22Rv1 (cell line): Measurements from ENCODE around the gene TUBA1A.

Experiments used
- H3K27ac ChIP-seq: fragments of 450-650 bp; 2 replicates; pipeline ENCODE4 v1.5.1; 2017
- ZFX ChIP-seq: fragments of 450-650 bp; IDR thresholded peaks from 2 replicates; pipeline ENCODE4 v1.6.1; 2017; ENCODE audit warnings: antibody characterized with exemption, borderline replicate concordance
- TF ChIP-seq, protein P1 (sequence below): fragments of 450-650 bp; IDR thresholded peaks from 2 replicates; pipeline ENCODE4 v1.5.1; 2017; ENCODE audit warnings: mild to moderate bottlenecking

Gene TUBA1A

DNA sequence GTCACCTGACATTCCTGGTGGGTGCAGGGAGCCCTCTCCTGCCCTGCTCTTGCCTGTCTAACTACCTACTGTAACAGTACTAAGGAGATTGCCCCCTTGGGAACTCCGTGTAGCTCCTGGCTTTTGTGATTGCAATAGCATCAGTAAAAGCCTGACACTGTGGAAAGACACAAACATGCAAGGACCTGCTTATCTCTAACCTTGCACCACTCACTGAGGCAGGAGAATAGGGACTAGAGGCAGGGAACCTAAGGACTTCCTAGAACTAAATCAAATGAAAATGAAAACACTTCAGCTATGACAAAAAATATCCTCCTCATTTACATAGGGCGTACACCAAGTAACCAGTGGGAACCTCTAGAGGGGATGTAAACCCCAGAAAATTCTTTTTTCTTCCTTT is 28.5 kb downstream of the TUBA1A start:
- TF ChIP-seq, protein P1, sequence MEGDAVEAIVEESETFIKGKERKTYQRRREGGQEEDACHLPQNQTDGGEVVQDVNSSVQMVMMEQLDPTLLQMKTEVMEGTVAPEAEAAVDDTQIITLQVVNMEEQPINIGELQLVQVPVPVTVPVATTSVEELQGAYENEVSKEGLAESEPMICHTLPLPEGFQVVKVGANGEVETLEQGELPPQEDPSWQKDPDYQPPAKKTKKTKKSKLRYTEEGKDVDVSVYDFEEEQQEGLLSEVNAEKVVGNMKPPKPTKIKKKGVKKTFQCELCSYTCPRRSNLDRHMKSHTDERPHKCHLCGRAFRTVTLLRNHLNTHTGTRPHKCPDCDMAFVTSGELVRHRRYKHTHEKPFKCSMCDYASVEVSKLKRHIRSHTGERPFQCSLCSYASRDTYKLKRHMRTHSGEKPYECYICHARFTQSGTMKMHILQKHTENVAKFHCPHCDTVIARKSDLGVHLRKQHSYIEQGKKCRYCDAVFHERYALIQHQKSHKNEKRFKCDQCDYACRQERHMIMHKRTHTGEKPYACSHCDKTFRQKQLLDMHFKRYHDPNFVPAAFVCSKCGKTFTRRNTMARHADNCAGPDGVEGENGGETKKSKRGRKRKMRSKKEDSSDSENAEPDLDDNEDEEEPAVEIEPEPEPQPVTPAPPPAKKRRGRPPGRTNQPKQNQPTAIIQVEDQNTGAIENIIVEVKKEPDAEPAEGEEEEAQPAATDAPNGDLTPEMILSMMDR = no peak
- no peak for TF ChIP-seq ZFX
- H3K27ac ChIP-seq = no peak overlapping the region

GRCh38 chr12:49154221-49154620 is 34.7 kb downstream of the TUBA1A start:
- no peak for TF ChIP-seq ZFX
- TF ChIP-seq, protein P1 = no peak
- H3K27ac ChIP-seq = no peak overlapping the region

DNA sequence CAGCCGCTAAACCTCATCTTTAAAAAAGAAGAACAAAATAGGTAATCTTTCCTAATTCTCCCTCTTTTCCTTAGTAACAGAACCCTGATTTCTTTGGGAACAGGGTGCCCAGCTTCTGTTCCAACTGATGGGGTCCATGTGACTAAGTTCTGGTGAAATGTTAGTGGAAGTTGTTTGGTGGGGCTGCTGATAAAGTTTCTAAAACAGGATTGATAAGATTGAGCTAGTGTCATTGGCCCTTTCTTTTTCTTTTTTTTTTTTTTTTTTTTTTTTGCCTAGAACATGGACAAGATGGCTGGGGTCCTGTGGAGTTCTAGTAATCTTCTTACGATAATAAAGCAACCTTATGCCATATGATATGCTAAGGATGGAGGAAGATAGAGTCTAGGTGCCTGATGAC is 41.5 kb downstream of the TUBA1A start:
- TF ChIP-seq, protein P1 = no peak
- TF ChIP-seq ZFX = no peak
- no peak overlapping the region for H3K27ac ChIP-seq

- no peak for TF ChIP-seq ZFX
- TF ChIP-seq, protein P1 = no peak
- no peak overlapping the region for H3K27ac ChIP-seq
Observed at GRCh38 chr12:49146406-49146805, 42.5 kb downstream of the TUBA1A start.

DNA sequence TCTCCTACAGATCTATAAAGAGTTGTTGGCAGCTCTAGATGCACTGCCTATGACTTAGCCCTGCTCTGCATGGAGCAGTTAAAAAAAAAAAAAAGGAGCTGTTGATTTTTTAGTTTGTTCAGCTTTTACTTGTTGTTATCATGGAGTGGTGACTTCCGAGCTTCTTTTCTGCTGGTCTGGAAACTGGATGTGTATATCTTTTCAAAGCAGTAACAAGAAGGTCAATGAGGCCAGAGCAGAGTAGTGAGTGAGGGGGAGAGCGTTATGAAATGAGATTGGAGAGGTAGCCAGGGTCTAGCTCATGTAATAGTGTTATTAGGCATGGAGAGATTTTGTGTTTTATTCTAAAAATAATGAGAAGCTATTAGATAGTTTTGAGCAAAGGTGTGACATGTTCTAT is 44.5 kb downstream of the TUBA1A start:
- TF ChIP-seq, protein P1 = no peak
- no peak for TF ChIP-seq ZFX
- H3K27ac ChIP-seq = no peak overlapping the region

DNA sequence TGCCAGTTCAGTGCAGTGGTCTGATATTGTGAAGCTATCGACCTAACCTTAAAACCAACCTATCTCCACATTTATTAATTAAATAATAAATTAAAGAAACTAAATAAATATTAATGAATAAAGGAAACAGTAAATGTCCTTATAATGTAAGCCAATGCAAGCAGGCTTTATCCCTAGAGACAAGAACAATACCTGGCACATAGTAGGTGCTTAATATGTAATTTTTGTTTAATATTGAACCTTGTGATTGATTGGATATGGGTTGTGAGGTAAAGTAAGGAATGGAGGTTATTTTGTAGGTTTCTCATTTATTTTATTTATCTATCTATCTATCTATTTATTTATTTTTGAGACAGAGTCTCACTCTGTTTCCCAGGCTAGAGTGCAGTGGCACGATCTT is 49.9 kb downstream of the TUBA1A start:
- TF ChIP-seq, protein P1 = no peak
- TF ChIP-seq ZFX = no peak
- no peak overlapping the region for H3K27ac ChIP-seq

DNA sequence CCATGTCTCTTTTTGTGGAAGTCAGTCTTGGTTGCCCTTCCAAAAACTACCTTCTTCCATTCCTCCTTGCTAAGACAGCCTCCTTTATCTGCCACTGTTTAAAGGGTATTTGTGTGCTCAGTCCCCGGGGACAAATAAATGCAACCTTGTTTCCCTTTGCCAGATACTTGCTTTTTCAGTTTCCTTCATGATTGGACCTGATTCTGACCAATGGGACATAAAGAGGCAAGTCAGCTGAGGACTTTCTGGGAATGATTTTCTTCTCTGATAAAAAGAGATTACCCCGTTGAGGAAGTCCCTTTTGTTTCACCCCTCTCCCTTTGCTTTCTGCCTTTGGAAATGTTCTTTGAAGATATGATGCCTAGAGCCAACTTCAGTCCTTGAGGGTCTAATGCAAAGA is 50.3 kb downstream of the TUBA1A start:
- no peak for TF ChIP-seq ZFX
- TF ChIP-seq, protein P1 = no peak
- H3K27ac ChIP-seq = no peak overlapping the region
